ENCODE results near the gene TMEM79.

TMEM79 gene

GRCh38 chr1:156246241-156246780 lies 37.8 kb upstream of the TMEM79 start:
- Histone ChIP-seq H3K36me3 (peaks cover 43% of the 10 kb centered on the region), H4K20me1 (peaks cover 93% of the 10 kb centered on the region), H3K4me3 (peak overlapping the region; percentile 62; the same call in 1 of the 2 replicates), H3K4me1 (peaks cover 43% of the 10 kb centered on the region), H3K27me3 (peaks cover 23% of the 10 kb centered on the region), H3K27ac (0 out of 2 replicates have a peak overlapping the region, but pooled peaks have one; percentile 19), H3K9ac (peak overlapping the region; percentile 36), H3K4me2 (peak overlapping the region; percentile 99), H3K9me3 (no peaks in the 10 kb centered on the region)
- no peak for TF ChIP-seq Cebpa-rat (IDR thresholded peaks at IDR 0.05)

- H3K27me3 ChIP-seq = peaks cover 23% of the 10 kb centered on the region
- no peak overlapping the region for H3K9ac ChIP-seq
- no peak overlapping the region for H3K4me3 ChIP-seq
- TF ChIP-seq Cebpa-rat (IDR thresholded peaks at IDR 0.05) = no peak
- H3K36me3 ChIP-seq = peaks cover 49% of the 10 kb centered on the region
- H3K4me1 ChIP-seq = peaks cover 37% of the 10 kb centered on the region
- H3K9me3 ChIP-seq = no peaks in the 10 kb centered on the region
- H3K4me2 ChIP-seq = peak overlapping the region; percentile 99
- H3K27ac ChIP-seq = no peak overlapping the region; the same call in 1 of the 2 replicates
- H4K20me1 ChIP-seq = peaks cover 93% of the 10 kb centered on the region
Measured at GRCh38 chr1:156246781-156247459, 37.2 kb upstream of the TMEM79 start.

GRCh38 chr1:156247460-156248322 lies 36.4 kb upstream of the TMEM79 start, which contains the start of gene PAQR6:
TSS of gene PAQR6 (minus strand) at chr1:156248056. CDS start at chr1:156246731, 1,325 bp downstream.
- H3K4me3 ChIP-seq = no peak within 1 kb of the TSS
- peaks cover 91% of the 10 kb centered on the region for H4K20me1 ChIP-seq
- H3K4me1 ChIP-seq = peaks cover 29% of the 10 kb centered on the region
- H3K27me3 ChIP-seq = peaks cover 23% of the 10 kb centered on the region
- H3K27ac ChIP-seq = no peak within 1 kb of the TSS; the same call in 1 of the 2 replicates
- no peak for TF ChIP-seq Cebpa-rat (IDR thresholded peaks at IDR 0.05)
- peak within 1 kb of the TSS; percentile 99 for H3K4me2 ChIP-seq
- H3K36me3 ChIP-seq = peaks cover 57% of the 10 kb centered on the region
- H3K9me3 ChIP-seq = no peaks in the 10 kb centered on the region
- H3K9ac ChIP-seq = no peak within 1 kb of the TSS

GRCh38 chr1:156248323-156248683 lies 35.8 kb upstream of the TMEM79 start:
- H3K9me3 ChIP-seq = no peaks in the 10 kb centered on the region
- H3K4me3 ChIP-seq = no peak overlapping the region
- H4K20me1 ChIP-seq = peaks cover 89% of the 10 kb centered on the region
- peaks cover 23% of the 10 kb centered on the region for H3K27me3 ChIP-seq
- no peak overlapping the region for H3K4me2 ChIP-seq
- no peak for TF ChIP-seq Cebpa-rat (IDR thresholded peaks at IDR 0.05)
- H3K36me3 ChIP-seq = peaks cover 63% of the 10 kb centered on the region
- no peak overlapping the region for H3K27ac ChIP-seq
- H3K4me1 ChIP-seq = peaks cover 27% of the 10 kb centered on the region
- no peak overlapping the region for H3K9ac ChIP-seq

- peaks cover 84% of the 10 kb centered on the region for H4K20me1 ChIP-seq
- peaks cover 72% of the 10 kb centered on the region for H3K36me3 ChIP-seq
- no peak overlapping the region for H3K27ac ChIP-seq
- peaks cover 24% of the 10 kb centered on the region for H3K4me1 ChIP-seq
- TF ChIP-seq Cebpa-rat (IDR thresholded peaks at IDR 0.05) = no peak
- no peak overlapping the region for H3K9ac ChIP-seq
- H3K9me3 ChIP-seq = no peaks in the 10 kb centered on the region
- no peak overlapping the region for H3K4me3 ChIP-seq
- no peak overlapping the region for H3K4me2 ChIP-seq
- H3K27me3 ChIP-seq = peaks cover 15% of the 10 kb centered on the region
Measured at GRCh38 chr1:156249593-156249992, 34.5 kb upstream of the TMEM79 start.

- Histone ChIP-seq H3K4me1 (peaks cover 5% of the 10 kb centered on the region), H3K9me3 (no peaks in the 10 kb centered on the region), H3K4me3 (no peak overlapping the region), H3K4me2 (no peak overlapping the region), H3K36me3 (peaks cover 91% of the 10 kb centered on the region), H3K27ac (no peak overlapping the region), H3K27me3 (no peaks in the 10 kb centered on the region; the same call in 1 of the 2 replicates), H3K9ac (no peak overlapping the region), H4K20me1 (peaks cover 76% of the 10 kb centered on the region)
- TF ChIP-seq Cebpa-rat (IDR thresholded peaks at IDR 0.05) = no peak
Measured at GRCh38 chr1:156251527-156251926, 32.6 kb upstream of the TMEM79 start.

- H3K4me2 ChIP-seq = no peak overlapping the region
- H3K9me3 ChIP-seq = no peaks in the 10 kb centered on the region
- no peak overlapping the region for H3K27ac ChIP-seq
- H3K4me1 ChIP-seq = no peaks in the 10 kb centered on the region
- H3K27me3 ChIP-seq = no peaks in the 10 kb centered on the region
- H3K4me3 ChIP-seq = no peak overlapping the region
- TF ChIP-seq Cebpa-rat (IDR thresholded peaks at IDR 0.05) = no peak
- peaks cover 65% of the 10 kb centered on the region for H4K20me1 ChIP-seq
- H3K9ac ChIP-seq = no peak overlapping the region
- H3K36me3 ChIP-seq = peaks cover 100% of the 10 kb centered on the region
Measured at GRCh38 chr1:156253634-156254033, 30.5 kb upstream of the TMEM79 start.

- peaks cover 44% of the 10 kb centered on the region; the same call in 1 of the 2 replicates for H4K20me1 ChIP-seq
- no peaks in the 10 kb centered on the region for H3K4me1 ChIP-seq
- H3K27me3 ChIP-seq = no peaks in the 10 kb centered on the region
- TF ChIP-seq Cebpa-rat (IDR thresholded peaks at IDR 0.05) = no peak
- H3K9ac ChIP-seq = no peak overlapping the region
- peaks cover 100% of the 10 kb centered on the region for H3K36me3 ChIP-seq
- H3K9me3 ChIP-seq = no peaks in the 10 kb centered on the region
- no peak overlapping the region for H3K27ac ChIP-seq
- no peak overlapping the region for H3K4me2 ChIP-seq
- H3K4me3 ChIP-seq = no peak overlapping the region
Measured at GRCh38 chr1:156257711-156258110, 26.4 kb upstream of the TMEM79 start.

GRCh38 chr1:156258859-156259258 lies 25.3 kb upstream of the TMEM79 start:
- Histone ChIP-seq H3K36me3 (peaks cover 100% of the 10 kb centered on the region), H3K9me3 (no peaks in the 10 kb centered on the region), H4K20me1 (peaks cover 49% of the 10 kb centered on the region; the same call in 1 of the 2 replicates), H3K4me1 (no peaks in the 10 kb centered on the region), H3K27ac (no peak overlapping the region), H3K27me3 (no peaks in the 10 kb centered on the region), H3K4me3 (no peak overlapping the region), H3K9ac (no peak overlapping the region), H3K4me2 (no peak overlapping the region)
- TF ChIP-seq Cebpa-rat (IDR thresholded peaks at IDR 0.05) = no peak

Measured in BLaER1 (cell line).